HFF-Myc (cell line): Measurements from ENCODE around the gene SIGLEC11.

Experiments
- DNase-seq: peaks from one replicate; pipeline ENCODE4 v3.0.0-alpha.2; 2011; ENCODE audit warnings: low read depth; ENCODE audit errors: extremely low read depth
- H3K4me3 ChIP-seq: replicated peaks from 2 replicates; pipeline ENCODE4 v1.5.1; 2011; ENCODE audit warnings: low read depth, mild to moderate bottlenecking, control low read depth, low read length
- TF ChIP-seq, protein P1 (sequence below): IDR thresholded peaks from 2 replicates; pipeline ENCODE4 v1.5.1; 2012; ENCODE audit warnings: mild to moderate bottlenecking, low read depth, low read length, control low read depth; ENCODE audit errors: missing control alignments

Gene SIGLEC11

DNA sequence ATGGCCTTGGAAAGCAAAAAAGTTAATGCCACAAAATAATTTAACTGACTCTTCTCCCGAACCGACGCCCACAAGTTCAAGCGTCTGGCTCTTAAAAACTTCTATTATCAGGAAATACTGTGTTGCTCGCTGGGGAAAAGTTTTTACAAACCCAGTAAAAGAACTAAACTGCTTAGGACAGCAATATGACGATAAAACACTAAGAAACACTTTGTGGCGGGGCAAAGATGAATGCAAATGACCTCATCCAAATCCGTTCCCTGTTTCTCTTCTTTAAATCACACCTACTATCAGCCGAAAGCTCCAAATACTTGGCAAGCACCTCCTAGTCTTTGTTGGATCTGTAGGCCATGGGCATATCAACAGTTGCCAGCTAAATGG, 4.9 kb downstream of the SIGLEC11 start:
- DNase-seq = no peak
- TF ChIP-seq, protein P1, sequence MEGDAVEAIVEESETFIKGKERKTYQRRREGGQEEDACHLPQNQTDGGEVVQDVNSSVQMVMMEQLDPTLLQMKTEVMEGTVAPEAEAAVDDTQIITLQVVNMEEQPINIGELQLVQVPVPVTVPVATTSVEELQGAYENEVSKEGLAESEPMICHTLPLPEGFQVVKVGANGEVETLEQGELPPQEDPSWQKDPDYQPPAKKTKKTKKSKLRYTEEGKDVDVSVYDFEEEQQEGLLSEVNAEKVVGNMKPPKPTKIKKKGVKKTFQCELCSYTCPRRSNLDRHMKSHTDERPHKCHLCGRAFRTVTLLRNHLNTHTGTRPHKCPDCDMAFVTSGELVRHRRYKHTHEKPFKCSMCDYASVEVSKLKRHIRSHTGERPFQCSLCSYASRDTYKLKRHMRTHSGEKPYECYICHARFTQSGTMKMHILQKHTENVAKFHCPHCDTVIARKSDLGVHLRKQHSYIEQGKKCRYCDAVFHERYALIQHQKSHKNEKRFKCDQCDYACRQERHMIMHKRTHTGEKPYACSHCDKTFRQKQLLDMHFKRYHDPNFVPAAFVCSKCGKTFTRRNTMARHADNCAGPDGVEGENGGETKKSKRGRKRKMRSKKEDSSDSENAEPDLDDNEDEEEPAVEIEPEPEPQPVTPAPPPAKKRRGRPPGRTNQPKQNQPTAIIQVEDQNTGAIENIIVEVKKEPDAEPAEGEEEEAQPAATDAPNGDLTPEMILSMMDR = no peak
- H3K4me3 ChIP-seq = no peak overlapping the region

DNA sequence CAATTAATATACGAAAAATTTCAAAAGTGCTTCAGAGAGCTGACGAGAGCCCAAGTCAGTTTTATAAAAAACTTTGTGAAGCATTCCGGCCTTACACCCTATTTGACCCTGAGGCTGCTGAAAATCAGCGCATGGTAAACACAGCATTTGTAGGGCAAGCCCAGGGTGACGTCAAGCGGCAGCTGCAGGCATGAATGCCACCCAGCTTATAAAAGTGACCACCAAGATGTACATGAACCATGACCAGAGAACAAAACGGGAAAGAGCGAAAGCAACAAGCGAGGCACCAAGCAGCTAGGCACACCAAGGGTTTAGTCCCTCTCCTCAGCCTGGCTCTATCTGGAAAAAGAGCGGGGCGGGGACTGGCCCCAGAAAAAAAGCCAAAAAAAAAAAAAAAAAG, 6.0 kb downstream of the SIGLEC11 start:
- DNase-seq = no peak
- TF ChIP-seq, protein P1 = no peak
- no peak overlapping the region for H3K4me3 ChIP-seq

DNA sequence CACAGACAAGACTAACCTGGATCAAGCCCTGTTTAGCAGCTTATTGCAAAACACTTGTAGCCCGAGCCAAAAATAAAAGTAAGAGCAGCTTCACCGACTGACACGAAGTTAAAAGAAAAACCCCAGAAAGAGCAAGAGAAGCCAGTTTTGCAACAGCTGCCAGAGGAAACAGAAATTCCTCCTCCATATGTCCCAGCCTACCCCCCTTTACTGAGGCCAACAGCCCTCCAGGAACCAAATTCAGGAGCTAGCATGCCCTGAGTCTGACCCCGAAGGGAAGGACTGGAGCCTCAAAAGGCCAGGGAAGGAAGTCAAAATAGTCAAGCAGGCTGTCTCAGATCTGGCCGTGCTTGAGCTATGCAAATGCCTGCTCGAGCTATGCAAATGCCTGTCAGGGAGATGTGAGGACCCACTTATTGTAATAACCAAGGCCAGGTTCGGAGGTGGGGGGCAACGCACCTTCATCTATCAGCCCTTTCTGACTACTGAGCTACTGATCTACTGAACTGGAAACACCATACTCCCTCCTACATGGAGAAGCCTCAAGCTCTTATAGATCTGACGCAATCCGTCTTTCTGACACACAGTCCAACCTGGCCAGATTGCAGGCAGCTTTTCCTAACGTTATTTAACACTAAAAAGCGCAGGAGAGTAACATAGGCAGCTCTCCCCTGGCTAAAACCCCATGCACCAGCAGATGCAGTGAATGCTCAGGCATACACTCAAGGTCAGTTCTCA, 6.7 kb downstream of the SIGLEC11 start:
- DNase-seq = no peak
- H3K4me3 ChIP-seq = no peak overlapping the region
- TF ChIP-seq, protein P1 = no peak

DNA sequence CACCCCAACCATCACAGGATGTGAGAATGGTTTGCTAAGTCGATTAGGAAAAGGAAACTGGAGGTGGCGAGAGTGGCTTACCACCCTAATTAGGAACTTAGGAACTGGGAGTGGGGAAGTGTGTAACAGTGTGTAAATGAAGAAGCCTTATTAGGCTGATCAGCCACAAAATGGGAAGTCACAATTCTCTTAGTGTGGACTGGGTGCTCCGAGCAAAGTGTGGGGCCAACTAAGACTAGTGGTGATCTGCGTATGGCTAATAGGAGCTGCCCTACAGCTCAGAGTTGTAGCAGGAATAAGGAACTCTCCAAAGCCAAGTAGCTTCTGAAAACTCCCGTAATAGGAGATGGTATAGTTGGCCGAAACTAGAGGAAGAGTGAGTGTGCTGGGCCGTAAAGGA, 7.6 kb downstream of the SIGLEC11 start:
- H3K4me3 ChIP-seq = no peak overlapping the region

DNA sequence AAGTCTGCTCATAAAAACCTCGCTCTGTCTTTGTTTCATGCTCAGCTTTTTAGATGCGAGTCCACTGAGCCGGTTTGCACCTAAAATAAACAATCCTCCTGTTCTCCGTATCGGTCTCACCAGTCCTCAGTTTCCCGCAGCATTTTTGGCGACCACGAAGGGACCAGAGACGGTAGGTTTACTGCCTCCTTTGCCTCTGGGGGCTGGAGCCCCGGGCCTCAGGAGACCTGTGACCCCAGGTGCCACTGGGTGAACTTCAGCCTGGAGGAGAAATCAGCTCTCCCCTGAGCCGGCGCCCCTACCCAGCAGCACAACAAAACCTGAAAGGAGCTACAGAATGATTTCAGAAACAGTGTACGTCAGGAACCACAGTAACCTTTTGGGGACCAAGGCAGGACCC, 8.1 kb downstream of the SIGLEC11 start:
- DNase-seq = no peak
- H3K4me3 ChIP-seq = no peak overlapping the region
- TF ChIP-seq, protein P1 = no peak

More for the DNA sequence above, 7.6 kb downstream of the SIGLEC11 start:
- TF ChIP-seq, protein P1 = no peak
- DNase-seq = no peak

DNA sequence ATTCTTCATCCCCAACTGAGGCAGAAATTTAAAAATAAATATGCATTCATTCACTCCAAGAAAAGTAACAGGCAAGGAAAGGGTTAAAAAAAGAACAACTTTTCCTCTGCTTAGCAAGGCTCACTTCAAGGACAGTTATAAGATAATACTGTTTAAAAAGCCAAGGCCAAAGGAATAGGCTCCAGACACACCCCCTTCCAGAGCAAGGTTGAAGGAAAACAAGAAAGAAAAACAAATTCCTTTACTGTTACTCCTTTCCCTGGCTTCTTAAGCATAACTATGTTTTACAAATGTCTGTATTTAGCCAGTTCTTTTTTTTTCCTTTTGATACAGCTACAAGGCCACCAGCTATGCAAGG, 8.5 kb downstream of the SIGLEC11 start:
- no peak overlapping the region for H3K4me3 ChIP-seq
- no peak for DNase-seq
- TF ChIP-seq, protein P1 = no peak
